GM04504 (cell line): ENCODE data around the gene CD6.

Experiments
- DNase-seq: peaks from one replicate; pipeline ENCODE4 v3.0.0-alpha.2; 2012; ENCODE audit warnings: low read depth

Gene CD6

DNA sequence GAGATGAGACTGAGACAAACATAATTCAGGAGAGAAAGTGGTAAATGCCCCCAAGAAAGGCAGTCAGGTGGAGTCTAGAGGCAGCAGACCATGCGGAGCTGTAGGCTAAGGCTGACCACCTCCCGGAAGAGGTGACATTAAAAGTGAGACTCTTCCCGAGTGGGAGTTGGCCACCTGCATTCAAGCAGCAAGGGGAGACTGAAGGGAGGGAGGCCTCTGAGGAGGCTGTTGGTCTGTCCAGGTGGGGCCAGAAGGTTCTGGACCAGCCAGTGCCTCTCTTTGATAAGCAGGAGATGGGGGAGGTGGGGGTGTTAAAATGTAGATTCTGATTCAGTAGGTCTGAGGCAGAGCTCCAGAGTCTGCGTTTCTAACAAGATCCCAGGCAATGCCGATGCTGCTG is 37.5 kb downstream of the CD6 start:
- no peak for DNase-seq

DNA sequence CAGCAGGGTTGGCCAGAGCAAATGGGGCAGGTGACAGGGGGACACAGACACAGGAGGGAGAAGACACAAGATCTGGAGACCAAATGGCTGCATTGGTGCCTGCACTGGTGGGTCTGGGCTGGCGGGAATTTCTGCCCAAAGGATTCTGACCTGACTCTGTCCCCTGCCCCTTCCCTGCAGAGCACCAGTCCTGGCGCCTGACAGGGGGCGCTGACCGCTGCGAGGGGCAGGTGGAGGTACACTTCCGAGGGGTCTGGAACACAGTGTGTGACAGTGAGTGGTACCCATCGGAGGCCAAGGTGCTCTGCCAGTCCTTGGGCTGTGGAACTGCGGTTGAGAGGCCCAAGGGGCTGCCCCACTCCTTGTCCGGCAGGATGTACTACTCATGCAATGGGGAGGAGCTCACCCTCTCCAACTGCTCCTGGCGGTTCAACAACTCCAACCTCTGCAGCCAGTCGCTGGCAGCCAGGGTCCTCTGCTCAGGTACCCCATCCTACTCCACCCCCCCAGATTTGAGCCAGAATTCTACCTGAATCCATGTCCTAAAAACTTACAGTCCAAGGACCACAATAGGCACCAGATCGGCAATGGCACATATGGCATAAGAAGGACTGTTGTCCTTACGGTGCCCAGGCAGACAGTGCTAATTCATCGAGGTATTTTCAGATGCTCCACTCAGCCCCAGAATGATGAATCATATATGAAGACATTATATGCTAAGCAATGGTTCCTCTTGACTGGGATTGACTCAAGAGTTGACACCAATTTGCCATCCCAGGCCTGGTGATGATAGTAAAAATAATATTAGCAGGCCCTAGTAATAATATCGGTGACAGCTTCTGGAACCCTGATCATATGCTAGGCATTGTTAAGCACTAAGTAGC is 38.2 kb downstream of the CD6 start:
- DNase-seq, result no peak

GRCh38 chr11:61010466-61011228 is 39.2 kb downstream of the CD6 start:
- no peak for DNase-seq

DNA sequence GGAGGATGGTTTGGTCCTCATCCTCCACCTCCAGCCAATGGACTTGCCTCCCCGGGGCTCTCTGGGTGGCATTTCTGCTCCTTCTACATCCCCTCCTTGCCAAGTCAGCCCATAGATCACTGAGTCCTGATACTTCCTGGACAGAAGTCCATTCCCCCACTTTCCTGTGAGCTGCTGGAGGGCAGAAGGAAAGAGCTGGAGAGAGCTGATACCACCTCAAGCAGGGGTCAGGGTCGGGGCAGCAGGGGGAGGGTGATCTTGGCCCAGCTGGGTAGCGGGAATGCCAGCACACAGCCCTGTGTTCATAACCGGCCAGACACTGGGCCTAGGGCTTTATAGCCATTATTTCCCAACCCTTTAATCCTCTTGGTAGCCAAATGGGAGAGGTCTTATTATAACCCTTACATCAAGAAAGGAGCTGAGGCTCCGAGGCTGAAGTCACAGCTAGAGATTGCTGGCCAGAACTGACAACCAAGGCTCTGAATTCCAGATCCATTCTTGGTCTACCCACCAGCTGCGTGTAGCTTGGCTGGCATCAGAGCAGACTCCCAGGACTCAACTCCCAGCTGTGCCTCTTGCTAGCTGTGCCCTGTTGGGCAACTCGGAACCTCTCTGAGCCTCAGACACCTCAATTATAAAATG is 39.9 kb downstream of the CD6 start:
- no peak for DNase-seq

DNA sequence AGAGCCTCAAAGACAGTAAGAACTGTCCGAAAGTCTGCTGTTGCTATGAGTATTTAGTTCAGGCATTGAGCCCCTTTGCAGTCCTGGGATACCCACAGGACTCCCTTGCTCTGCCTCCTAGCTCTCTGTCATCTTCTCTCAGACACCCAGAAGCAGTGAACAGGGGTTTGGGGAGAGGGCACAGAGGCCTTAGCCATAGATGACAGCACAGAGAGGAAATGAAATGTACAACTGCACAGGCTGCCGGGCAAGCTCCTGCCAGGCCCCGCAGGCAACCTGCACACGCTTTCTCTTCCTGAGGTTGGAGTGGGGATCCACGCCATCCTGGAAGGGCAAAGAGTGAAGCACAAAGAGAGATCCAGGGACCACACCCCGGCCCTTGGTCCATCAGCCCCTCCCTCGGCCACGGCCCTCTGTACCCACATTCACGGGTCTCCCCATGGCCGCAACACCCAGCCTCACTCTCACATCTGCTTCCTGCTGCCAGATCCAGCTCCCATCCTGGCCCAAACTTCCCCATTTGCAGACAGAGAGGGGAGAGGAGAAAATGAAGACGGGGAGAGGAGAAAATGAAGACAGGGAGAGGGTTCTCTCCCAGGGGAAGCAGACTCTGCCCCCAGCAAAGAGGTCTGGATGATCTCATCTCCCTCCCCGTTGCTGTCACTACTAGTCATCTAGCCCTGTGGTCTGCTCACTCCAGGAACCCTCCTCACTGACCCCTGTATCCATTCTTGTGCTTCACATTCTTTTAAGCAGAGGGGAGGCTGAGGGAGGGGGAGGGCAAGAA is 40.7 kb downstream of the CD6 start:
- no peak for DNase-seq

DNA sequence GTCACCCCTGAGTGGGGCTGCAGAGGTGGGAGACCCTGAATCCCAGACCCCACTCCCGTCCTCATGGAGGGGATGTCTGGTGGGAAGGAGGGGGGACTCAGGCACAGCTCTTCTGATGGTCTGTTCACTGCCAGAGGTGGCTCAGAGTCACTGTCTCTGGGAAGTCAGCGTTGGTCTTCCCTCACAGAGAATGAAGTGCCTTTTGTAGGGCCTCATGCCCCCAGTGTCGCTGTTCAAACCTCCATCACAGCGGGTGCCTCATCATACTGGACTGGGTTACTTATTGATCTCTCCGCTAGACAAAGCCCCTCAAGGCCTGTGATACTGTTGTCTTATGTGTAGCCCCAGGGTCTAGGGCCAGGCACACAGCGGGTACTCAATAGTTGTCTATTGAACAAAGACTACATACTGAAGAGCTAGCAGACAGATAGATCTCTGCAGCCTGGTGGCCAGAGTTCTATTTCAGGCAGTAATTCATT is 41.3 kb downstream of the CD6 start:
- DNase-seq, result no peak

- no peak for DNase-seq
These were observed 46.6 kb downstream of the CD6 start for GRCh38 chr11:61018059-61018458.

GRCh38 chr11:61019037-61019831 is 47.8 kb downstream of the CD6 start:
- DNase-seq, result no peak

DNA sequence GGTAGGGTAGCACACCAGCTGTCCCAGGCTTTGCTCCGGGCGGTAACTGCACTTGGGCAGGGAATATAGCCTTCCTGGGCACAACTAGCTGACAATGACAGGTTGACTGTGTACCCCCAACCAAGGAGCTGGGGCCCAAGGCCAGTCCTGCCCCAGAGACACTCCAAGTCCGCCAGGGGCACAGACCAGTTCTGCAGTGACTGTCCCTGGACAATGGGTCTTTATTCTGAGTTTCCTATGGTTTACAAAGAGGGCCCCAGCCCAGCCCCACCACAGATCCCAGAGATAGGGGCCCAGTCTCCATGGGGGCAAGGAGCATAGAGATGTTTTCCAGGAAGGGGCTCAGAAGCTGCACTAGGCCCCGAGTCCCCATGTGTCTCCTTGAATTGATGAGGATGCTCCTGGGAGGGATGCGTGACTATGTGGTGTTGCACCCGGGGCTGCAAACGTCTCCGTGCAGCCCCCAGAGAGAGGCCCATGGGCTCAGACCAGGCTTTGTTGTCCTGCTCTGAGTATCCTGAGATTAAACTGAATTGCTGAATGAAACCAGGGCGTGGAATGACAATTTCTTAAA is 48.4 kb downstream of the CD6 start:
- DNase-seq, result no peak

DNA sequence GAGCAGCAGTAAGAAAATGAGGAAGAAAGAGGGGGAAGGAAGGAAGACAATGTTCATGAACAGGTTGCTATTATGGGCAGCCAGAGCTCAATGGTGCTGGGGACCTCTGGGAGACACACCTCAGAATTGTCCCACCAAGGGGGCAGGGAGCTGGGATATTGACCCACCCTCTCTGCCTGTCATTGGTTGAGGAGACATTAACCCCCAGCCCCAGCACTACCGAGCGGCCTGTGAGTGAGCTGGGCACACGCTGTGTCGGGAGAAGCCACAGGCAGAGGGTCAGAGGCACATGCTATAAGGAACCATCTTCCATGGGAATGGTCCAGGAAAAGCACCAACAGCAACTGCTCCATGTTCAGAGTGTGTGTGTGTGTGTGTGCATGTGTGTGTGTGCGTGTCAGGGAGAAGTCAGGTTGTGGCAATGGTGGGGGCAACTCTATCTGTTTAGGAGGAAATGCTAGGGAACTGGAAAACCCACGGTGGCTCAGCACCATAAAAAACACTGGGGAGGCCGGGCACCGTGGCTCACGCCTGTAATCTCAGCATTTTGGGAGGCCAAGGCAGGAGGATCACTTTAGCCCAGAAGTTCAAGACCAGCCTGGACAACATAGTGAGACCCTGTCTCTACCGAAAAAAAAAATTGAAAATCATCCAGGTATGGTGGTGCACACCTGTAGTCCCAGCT is 49.2 kb downstream of the CD6 start:
- DNase-seq, result no peak

DNA sequence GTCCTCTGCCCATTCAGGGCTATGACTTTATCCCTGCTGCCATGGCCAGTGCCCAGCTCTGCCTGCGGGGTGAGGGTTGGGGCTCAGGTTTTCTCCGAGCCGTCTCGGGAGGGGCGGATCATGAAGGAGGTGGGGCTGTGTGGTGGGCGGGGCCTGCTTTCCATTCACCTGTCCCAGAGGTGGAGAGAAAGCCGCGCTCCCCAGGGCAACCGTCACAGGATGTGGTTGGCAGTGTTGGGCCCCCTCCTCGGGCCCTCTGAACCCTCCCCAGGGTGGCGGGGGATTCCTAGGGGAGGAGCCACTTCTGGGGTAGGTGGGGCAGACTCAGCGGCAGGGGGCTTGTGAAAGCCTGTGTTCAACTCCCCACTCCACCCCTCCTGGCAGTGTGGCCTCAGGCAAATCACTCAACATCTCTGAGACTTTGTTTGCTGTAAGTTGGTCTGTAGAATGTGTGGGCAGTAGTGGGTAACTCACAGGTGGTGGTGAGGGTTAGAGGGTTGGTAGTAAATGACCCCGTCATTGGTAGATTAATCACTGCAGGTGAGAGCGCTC is 50.3 kb downstream of the CD6 start:
- no peak for DNase-seq

- DNase-seq, result no peak
These were observed 51.0 kb downstream of the CD6 start for GRCh38 chr11:61022311-61023085.

DNA sequence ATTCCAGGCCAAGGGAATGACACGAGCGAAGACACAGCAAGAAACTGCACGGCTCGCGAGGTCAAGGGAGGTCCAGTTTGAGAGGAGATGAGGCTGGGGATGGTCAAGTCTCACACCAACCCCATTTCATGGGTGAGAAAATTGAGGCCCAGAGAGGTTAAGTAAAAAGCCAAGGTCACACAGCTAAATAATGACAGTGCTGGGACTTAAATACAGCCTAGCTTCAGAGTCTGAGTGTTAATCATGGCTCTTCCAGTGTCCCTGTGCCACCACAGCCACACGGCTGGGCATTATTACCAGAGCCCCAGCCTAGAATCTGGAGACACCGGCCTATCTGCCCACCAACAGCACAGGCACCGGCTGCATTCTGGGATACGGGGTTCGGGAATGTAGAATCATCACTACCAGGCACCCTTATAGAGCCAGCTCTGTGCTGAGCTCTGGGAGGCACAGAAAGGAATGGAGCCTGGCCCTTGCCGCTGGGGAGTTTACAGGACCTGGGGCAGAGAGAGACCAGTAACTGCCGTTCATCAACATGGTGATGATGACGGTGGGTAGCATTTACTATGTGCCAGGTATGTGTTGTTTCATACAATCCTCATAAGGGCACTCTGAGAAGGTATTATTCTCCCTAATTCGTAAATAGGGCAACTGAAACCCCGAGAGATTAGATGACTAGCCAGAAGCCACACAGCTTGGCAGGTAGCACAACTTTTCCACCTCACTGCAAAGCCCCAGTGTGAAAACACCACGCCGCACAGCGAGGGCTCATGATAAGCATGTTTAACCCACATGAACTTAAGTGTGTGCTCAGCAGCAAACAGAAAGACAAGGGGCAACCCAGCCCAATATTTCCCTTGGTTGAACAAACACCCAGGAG is 51.8 kb downstream of the CD6 start:
- no peak for DNase-seq

GRCh38 chr11:61023966-61024295 is 52.5 kb downstream of the CD6 start:
- DNase-seq, result no peak

DNA sequence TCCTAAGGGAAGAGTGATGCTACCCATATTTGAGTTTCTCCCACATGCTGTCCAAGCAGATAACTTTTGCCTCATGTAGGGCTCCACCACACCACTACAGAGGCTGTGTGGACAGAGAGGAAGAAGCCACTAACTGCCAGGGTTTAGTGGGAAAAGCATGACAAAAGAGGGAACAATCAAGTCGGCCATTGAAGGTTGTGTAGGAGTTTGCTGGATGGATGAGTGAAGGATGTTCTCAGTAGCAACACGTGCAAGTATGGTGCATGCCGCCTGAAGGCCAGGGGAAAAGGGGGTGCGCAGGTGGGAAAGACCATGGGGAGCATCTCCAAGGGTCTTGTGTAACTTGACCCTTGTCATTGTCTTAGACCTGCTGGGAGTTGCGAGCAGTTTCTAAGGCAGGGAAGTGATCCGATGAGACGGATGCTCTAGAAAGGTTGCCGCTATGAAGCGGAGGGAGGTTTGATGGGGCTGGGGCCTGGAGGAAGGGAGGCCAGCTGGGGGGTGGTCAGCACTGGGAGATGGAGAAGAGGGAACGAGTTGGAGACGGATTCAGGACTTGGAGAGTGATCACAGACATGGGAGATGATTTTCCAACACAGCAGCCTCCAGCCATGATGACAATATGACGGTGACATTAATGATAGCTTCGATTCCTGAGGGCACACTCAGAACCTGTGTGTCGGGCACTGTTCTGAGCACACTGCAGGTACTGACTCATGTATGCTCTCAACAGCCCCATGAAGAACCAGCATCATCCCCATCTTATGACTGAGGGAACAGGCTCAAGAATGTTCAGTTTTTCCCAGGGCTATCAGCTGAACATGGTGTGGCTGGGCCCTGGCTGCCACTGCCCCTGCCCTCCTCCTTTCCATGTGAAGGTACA is 53.7 kb downstream of the CD6 start:
- no peak for DNase-seq

DNA sequence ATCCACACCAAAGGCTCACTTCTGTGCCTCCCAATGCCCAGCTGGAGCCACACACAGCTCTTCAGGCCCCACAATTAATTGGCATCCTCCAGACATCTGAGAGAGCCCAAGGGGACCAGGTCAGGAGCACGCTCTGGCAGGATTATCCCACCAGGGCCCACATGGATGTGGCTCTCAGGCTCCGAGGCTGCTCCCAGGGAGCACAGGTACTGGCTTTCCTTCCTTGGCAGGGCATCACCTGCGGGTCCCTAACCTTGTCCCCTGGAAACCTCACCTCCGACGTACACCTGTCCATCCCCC is 54.3 kb downstream of the CD6 start:
- no peak for DNase-seq
